Testis (tissue), 2 donors: ENCODE data around the gene NR3C1.

Experiments
- POLR2A ChIP-seq: fragments of 450-650 bp; IDR thresholded peaks from one replicate; pipeline ENCODE4 v1.6.1; 2017; ENCODE audit warnings: antibody characterized with exemption, mild to moderate bottlenecking, moderate library complexity
- TF ChIP-seq, protein P1 (sequence below), 3 experiments: fragments of 450-650 bp in 2 of 3; fragments of 200-600 bp in 1 of 3; sonication (generic) in 1 of 3; IDR thresholded peaks; one replicate each; pipeline ENCODE4 v1.5.1; 2016 to 2019; ENCODE audit warnings: antibody characterized with exemption in 3 of 3, mild to moderate bottlenecking in 2 of 3, moderate library complexity in 1 of 3

DNA sequence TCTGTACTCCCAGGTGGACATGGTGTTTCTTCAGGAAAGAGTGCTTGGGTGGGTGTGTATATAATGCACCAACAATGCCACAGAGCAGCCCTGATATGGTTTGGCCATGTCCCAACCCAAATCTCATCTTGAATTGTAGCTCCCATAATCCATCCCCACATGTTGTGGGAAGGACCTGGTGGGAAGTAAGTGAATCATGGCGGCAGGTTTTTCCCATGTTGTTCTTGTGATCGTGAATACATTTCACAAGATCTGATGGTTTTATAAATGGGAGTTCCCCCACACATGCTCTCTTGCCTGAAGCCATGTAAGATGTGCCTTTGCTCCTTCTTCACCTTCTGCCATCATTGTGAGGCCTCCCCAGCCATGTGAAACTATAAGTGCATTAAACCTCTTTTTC, 158.5 kb downstream of the NR3C1 start:
- TF ChIP-seq, protein P1, sequence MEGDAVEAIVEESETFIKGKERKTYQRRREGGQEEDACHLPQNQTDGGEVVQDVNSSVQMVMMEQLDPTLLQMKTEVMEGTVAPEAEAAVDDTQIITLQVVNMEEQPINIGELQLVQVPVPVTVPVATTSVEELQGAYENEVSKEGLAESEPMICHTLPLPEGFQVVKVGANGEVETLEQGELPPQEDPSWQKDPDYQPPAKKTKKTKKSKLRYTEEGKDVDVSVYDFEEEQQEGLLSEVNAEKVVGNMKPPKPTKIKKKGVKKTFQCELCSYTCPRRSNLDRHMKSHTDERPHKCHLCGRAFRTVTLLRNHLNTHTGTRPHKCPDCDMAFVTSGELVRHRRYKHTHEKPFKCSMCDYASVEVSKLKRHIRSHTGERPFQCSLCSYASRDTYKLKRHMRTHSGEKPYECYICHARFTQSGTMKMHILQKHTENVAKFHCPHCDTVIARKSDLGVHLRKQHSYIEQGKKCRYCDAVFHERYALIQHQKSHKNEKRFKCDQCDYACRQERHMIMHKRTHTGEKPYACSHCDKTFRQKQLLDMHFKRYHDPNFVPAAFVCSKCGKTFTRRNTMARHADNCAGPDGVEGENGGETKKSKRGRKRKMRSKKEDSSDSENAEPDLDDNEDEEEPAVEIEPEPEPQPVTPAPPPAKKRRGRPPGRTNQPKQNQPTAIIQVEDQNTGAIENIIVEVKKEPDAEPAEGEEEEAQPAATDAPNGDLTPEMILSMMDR (IDR thresholded peaks at IDR 0.05): no peak
- no peak for TF ChIP-seq POLR2A
